Loucy (cell line): ENCODE results near the gene SCN8A.

Experiments used
- H2AFZ ChIP-seq: fragments of 200-600 bp; sonication (generic); 2 replicates; pipeline ENCODE4 v1.6.0; 2016; ENCODE audit warnings: antibody characterized with exemption, mild to moderate bottlenecking, low read length, moderate library complexity
- H3F3A ChIP-seq: fragments of 200-600 bp; 2 replicates; pipeline ENCODE4 v1.6.0; 2016; ENCODE audit warnings: antibody characterized with exemption, low read depth, mild to moderate bottlenecking
- H3K27me3 ChIP-seq: fragments of 200-600 bp; sonication (generic); 2 replicates; pipeline ENCODE4 v1.6.1; 2014; ENCODE audit warnings: low read length, mild to moderate bottlenecking; ENCODE audit not compliant: insufficient read depth, poor library complexity, severe bottlenecking
- H3K36me3 ChIP-seq: fragments of 200-600 bp; sonication (generic); 2 replicates; pipeline ENCODE4 v1.6.1; 2016; ENCODE audit warnings: low read length; ENCODE audit not compliant: insufficient read depth
- H3K4me1 ChIP-seq: fragments of 200-600 bp; sonication (generic); 2 replicates; pipeline ENCODE4 v1.5.1; 2014; ENCODE audit warnings: low read length, mild to moderate bottlenecking; ENCODE audit not compliant: insufficient read depth, poor library complexity, severe bottlenecking
- H3K4me2 ChIP-seq: fragments of 200-600 bp; sonication (generic); 2 replicates; pipeline ENCODE4 v1.6.0; 2014; ENCODE audit warnings: antibody characterized with exemption, low read length, low read depth, mild to moderate bottlenecking; ENCODE audit not compliant: poor library complexity, severe bottlenecking
- H3K4me3 ChIP-seq: fragments of 200-600 bp; sonication (generic); 2 replicates; pipeline ENCODE4 v1.5.1; 2014; ENCODE audit warnings: low read length, mild to moderate bottlenecking, mixed read lengths; ENCODE audit not compliant: poor library complexity, severe bottlenecking
- H3K79me2 ChIP-seq: fragments of 200-600 bp; sonication (generic); 2 replicates; pipeline ENCODE4 v1.6.1; 2014; ENCODE audit warnings: low read length; ENCODE audit not compliant: insufficient read depth
- H3K9ac ChIP-seq: fragments of 200-600 bp; sonication (generic); 2 replicates; pipeline ENCODE4 v1.6.0; 2014; ENCODE audit warnings: mild to moderate bottlenecking, low read depth, low read length, moderate library complexity; ENCODE audit not compliant: poor library complexity, severe bottlenecking
- H3K9me2 ChIP-seq: fragments of 200-600 bp; sonication (generic); replicated peaks from 2 replicates; pipeline ENCODE4 v1.6.1; 2016; ENCODE audit warnings: low read depth, low read length, mixed read lengths
- H3K9me3 ChIP-seq: fragments of 200-600 bp; sonication (generic); 2 replicates; pipeline ENCODE4 v1.6.1; 2014; ENCODE audit warnings: mild to moderate bottlenecking, antibody characterized with exemption, low read length, low read depth; ENCODE audit not compliant: insufficient read depth
- H4K20me1 ChIP-seq: fragments of 200-600 bp; sonication (generic); 2 replicates; pipeline ENCODE4 v1.6.0; 2014; ENCODE audit warnings: antibody characterized with exemption, low read length, mild to moderate bottlenecking; ENCODE audit not compliant: insufficient read depth, poor library complexity, severe bottlenecking
- CTCF ChIP-seq: fragments of 200-600 bp; sonication (generic); conservative IDR thresholded peaks from 2 replicates; pipeline ENCODE4 v1.5.1; 2014; ENCODE audit warnings: mild to moderate bottlenecking, antibody characterized with exemption, low read length
- EZH2phosphoT487 ChIP-seq: fragments of 200-600 bp; IDR thresholded peaks from 2 replicates; pipeline ENCODE4 v1.6.1; 2018; ENCODE audit warnings: antibody characterized with exemption, mild to moderate bottlenecking, moderate library complexity, borderline replicate concordance

Gene SCN8A

GRCh38 chr12:51763743-51764142 is 172.7 kb downstream of the SCN8A start:
- Histone ChIP-seq H3K36me3 (no peaks in the 10 kb centered on the region), H4K20me1 (no peaks in the 10 kb centered on the region), H3K4me2 (no peak overlapping the region), H3F3A (no peaks in the 10 kb centered on the region), H3K27me3 (no peaks in the 10 kb centered on the region), H3K9me3 (no peaks in the 10 kb centered on the region), H3K4me1 (no peaks in the 10 kb centered on the region), H3K9ac (no peak overlapping the region), H3K9me2 (no peaks in the 10 kb centered on the region), H3K79me2 (no peaks in the 10 kb centered on the region), H2AFZ (no peak overlapping the region), H3K4me3 (no peak overlapping the region)
- no peak for TF ChIP-seq EZH2phosphoT487
- TF ChIP-seq CTCF, result no peak

- TF ChIP-seq EZH2phosphoT487 (no peak), CTCF (peak; percentile 16; the same call in 1 of the 2 replicates)
- Histone ChIP-seq H3K79me2 (no peaks in the 10 kb centered on the region), H4K20me1 (no peaks in the 10 kb centered on the region), H3K4me2 (no peak overlapping the region), H3K9me3 (no peaks in the 10 kb centered on the region), H3K4me3 (no peak overlapping the region), H2AFZ (no peak overlapping the region), H3K9ac (no peak overlapping the region), H3K9me2 (no peaks in the 10 kb centered on the region), H3F3A (no peaks in the 10 kb centered on the region), H3K36me3 (no peaks in the 10 kb centered on the region), H3K4me1 (no peaks in the 10 kb centered on the region), H3K27me3 (no peaks in the 10 kb centered on the region)
Observed at GRCh38 chr12:51766067-51766676, 175.1 kb downstream of the SCN8A start.

- Histone ChIP-seq H2AFZ (no peak overlapping the region), H3K4me3 (no peak overlapping the region), H3K36me3 (no peaks in the 10 kb centered on the region), H3K27me3 (no peaks in the 10 kb centered on the region), H3K9me3 (no peaks in the 10 kb centered on the region), H3F3A (no peaks in the 10 kb centered on the region), H3K4me2 (no peak overlapping the region), H3K4me1 (no peaks in the 10 kb centered on the region), H3K9ac (no peak overlapping the region), H4K20me1 (no peaks in the 10 kb centered on the region), H3K9me2 (no peaks in the 10 kb centered on the region), H3K79me2 (no peaks in the 10 kb centered on the region)
- no peak for TF ChIP-seq EZH2phosphoT487
- TF ChIP-seq CTCF, result no peak
Observed at GRCh38 chr12:51771008-51771407, 180.0 kb downstream of the SCN8A start.
